GM10248 (cell line): ENCODE data around the gene CHST15.

Source experiments
- CTCF ChIA-PET: fragments of 300-600 bp; sonication (Branson Sonifier 250); formaldehyde crosslinking; extraction: SDS; loops from one replicate; lab custom pipeline; 2021; ENCODE audit warnings: antibody characterized with exemption; lab: Yijun Ruan, JAX
- POLR2A ChIA-PET: fragments of 350-650 bp; sonication (Branson Sonifier 250); formaldehyde crosslinking; extraction: SDS; loops from one replicate; lab custom pipeline; 2020; ENCODE audit warnings: antibody characterized with exemption; lab: Yijun Ruan, JAX
- DNase-seq: peaks from one replicate; pipeline ENCODE4 v3.0.0; 2012; ENCODE audit errors: extremely low spot score
- CTCF ChIP-seq: IDR thresholded peaks from 2 replicates; pipeline ENCODE4 v1.5.1; 2012; ENCODE audit warnings: mild to moderate bottlenecking, low read depth; ENCODE audit errors: extremely low read depth, missing control alignments, control extremely low read depth

The CHST15 gene

DNA sequence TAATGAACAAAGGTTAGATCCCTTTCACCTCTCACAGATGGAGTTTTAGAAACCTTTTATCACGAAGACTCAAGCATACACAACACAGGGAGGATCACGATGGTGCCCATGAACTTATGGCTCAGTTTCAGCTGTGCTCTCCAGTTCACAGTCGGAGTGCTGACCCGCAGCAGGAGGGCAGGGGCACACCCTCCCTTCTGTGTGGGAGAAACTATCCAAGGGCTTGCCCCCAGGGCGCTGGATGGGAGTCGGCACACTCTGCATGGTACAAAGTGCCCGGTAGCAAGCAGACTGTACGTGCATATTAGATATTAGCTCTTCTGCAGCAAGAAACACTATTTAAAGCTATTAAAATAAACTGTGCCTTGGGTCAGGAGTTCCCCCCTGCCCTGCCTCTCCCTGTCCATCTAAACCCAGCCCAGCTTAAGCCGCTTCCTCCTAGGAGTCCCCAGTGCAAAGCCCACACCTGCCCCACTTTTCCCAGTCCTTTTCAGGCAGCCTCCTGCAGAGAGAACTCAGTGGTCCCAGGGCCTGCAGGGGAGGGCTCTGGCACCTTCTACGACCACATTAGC is 76.5 kb downstream of the CHST15 start:
- no peak for TF ChIP-seq CTCF
- CTCF ChIA-PET, result interaction anchor here (1.2 to 2.3 kb wide), 2 partner anchors 22 to 372 kb away, joined by 4 to 7 read pairs; no protein-coding TSS in a partner anchor
- POLR2A ChIA-PET, result no interaction called here
- DNase-seq, result no peak

DNA sequence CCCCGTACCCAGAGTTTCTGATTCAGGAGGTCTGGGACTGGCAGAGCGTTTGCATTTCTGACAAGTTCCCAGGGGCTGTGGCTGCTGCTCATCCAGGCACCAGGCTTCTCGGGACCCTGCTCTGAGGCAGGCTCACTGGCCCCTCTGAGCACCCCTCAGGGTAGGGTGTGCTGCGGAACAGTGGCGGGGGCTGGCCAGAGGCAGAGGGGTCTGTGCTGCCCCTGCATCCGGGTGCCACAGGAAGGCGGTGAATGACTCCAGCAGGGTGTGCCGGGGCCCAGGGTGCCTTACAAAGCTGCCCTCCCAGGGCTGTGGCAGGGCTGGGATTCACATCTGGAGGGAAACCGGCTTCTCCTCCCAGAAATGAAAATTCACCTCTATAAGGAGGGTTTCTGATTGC is 77.4 kb downstream of the CHST15 start:
- TF ChIP-seq CTCF, result no peak
- no peak for DNase-seq
- CTCF ChIA-PET, result interaction anchor here (1.2 to 2.3 kb wide), 2 partner anchors 21 to 373 kb away, joined by 4 to 7 read pairs; no protein-coding TSS in a partner anchor
- POLR2A ChIA-PET, result no interaction called here

DNA sequence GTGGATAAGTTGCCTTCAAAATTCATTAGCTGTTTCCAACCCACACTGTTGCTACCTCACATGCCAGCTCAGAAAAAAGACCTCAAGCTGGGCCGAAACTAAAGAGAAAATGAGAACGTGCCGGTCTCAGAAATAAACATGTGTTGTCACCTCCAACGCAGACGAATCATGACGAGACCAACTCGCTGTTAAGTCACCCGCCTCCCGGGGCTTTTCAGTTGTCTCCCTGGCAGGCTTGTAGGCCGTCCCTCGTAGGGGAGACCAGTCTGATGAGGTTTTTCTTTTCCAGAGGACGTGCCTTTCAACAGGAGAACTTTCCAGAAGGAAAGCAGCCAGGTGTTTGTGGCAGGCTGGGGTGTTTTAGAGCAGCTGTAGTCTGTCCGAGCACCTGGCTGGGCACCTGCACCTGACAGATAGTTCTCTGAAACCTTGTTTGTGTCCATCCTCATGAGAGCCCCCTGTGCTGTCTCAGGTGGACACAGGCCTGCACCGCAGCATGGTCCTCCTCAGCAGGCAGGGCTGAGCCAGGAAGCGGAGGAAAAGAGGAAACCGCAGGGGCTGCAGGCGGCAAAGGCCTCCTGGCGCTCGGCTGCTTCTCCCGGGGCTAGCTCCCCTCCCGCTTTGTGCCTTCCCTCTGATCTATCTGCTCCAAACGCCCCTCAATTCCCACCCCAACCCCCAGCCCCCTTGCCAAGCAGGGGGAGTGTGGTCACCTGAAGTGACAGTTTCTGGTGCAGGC is 78.8 kb downstream of the CHST15 start:
- DNase-seq, result no peak
- ChIA-PET POLR2A (no interaction called here), CTCF (interaction anchor here (0.9 to 2.3 kb wide), 2 partner anchors 20 to 374 kb away, joined by 3 to 7 read pairs; no protein-coding TSS in a partner anchor)
- TF ChIP-seq CTCF, result no peak

DNA sequence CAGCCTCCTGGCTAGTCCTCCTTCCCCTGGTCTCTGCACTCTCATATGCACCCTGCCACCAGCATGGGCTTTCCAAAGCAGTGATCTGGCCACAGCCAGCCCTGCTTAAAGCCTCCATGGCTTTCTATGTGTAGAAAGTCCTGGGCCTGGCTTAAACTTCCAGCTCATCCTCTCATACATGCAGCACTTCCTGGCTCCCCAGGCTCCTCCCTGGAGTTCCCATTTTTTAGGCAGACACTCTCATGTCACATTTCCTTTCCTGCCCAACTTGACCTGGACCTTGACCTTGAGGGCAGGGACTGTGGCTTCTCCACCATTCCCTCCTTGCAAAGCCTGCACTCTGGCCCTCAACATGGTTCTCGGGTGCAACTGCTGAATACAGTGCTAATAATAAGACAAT is 79.5 kb downstream of the CHST15 start:
- ChIA-PET POLR2A (no interaction called here), CTCF (interaction anchor here (1.0 kb wide), 1 partner anchor 17 kb away, joined by 3 read pairs; no protein-coding TSS in a partner anchor)
- DNase-seq, result no peak
- no peak for TF ChIP-seq CTCF

- CTCF ChIA-PET, result interaction anchor here (1.0 kb wide), 1 partner anchor 16 kb away, joined by 3 read pairs; no protein-coding TSS in a partner anchor
- no peak for TF ChIP-seq CTCF
- no peak for DNase-seq
- POLR2A ChIA-PET, result no interaction called here
These were observed 80.4 kb downstream of the CHST15 start for GRCh38 chr10:124012991-124013390.

- ChIA-PET CTCF (interaction anchor here (1.0 to 1.8 kb wide), 2 partner anchors 16 to 18 kb away, joined by 3 to 4 read pairs; no protein-coding TSS in a partner anchor), POLR2A (no interaction called here)
- no peak for TF ChIP-seq CTCF
- DNase-seq, result no peak
These were observed 80.8 kb downstream of the CHST15 start for GRCh38 chr10:124012583-124012982.
